GM21360 (cell line): ENCODE results near the gene COL26A1.

Experiments
- ATAC-seq: cut with Tn5 transposase; IDR thresholded peaks from one replicate; pipeline ENCODE4 v1.9.1; 2021; ENCODE audit warnings: mild to moderate bottlenecking, moderate library complexity; ENCODE audit not compliant: unreplicated experiment

Gene COL26A1

DNA sequence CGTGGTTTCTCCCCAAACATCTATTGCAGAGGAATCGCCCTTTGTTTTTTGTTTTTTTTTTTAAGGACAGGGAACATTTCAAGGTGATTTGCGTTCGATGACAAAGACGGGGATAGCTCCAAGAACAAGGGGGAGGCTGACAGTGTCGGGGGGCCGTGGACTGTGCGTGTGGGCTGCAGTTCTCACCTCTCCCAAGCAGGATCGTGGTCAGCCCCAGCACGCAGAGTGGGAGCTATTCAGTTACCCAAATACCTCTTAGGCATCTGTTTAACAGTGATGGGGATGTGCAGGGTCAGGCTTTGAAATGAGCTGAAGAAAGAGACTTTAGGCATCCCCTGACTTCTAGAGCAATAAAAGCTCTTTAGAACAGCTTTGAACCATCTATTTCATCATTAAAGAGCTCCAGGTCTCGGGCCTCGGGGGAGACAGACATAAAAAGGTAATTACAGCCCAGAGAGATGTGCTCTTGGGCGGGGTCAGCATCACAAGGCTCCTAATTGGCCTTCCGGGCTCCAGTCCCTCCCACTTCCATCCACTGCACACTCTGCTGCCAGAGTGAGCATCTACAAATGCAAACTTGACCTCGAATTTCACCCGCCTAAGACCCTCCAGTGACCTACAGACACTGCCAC, 169.2 kb downstream of the COL26A1 start:
- ATAC-seq = no peak

DNA sequence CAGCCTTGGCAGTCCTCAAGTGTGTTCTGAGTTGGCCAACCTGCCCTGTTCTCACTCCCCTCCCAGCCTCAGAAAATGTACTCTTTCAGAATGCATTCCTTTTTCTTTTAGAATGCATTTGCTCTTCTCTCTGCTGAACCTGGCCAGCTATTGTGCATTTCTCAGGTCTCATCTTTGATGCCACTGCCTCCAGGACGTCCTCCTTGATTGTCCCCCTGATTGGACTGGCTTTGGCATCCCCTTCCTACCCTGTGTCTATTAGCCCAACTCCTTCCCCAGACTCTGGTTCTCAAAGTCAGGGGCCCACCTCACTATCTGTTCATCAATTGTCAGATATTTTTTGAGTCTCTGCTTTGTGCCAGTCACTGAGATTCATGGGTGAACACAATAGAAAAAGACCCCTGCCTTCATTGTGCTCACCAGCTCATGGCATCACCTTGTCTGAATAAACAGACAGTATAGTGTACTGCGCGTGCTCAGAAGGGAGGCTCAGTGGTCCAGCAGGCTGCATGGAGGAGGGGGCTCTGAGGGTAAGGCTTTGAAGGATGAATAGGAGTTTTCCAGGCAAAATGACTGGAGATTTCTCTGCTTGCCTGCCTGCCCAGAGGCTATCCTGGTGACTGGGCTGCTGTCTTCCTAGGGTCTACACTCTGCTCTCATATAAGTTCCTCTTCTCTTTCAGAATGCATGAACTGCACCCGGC, 169.9 kb downstream of the COL26A1 start:
- ATAC-seq = no peak

GRCh38 chr7:101533103-101533465, 170.4 kb downstream of the COL26A1 start:
- ATAC-seq = no peak

DNA sequence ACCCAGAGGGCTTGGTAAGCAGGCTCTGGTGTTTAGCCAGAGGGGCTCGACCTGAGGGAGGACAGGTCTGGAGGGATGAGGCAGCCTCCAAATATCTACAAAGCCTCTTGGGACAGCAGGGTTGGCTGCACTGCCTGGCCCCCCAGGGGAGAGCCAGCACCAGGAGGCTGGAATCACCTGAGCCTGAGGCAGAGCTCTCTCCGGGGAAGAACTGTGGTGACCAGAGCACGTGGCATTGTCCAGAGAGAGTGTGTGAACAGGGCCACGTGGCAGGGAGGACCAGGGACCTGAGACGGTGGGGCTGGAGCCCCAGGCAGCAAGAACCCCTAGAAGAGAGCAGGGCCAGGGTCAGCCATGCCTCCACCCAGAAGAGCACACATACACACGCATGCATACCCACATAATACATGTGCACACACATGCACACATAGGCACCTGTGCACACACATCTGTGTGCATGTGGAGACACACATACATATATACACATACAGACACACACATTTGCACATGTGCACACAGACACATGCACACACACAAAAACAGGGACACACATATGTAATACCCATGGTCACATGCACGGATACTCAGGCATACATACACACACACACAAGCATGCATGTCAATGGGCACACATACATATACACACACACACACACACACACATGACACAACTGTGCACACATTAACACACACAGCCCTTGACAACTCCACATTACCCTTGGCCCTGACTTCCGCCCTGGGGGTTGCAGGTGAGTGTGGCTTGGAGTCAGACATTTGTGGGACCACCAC, 171.5 kb downstream of the COL26A1 start:
- ATAC-seq = no peak

- no peak for ATAC-seq
Observed at GRCh38 chr7:101534873-101535272, 172.2 kb downstream of the COL26A1 start.

GRCh38 chr7:101535351-101535751, 172.7 kb downstream of the COL26A1 start:
- no peak for ATAC-seq

GRCh38 chr7:101536232-101536631, 173.6 kb downstream of the COL26A1 start:
- no peak for ATAC-seq

GRCh38 chr7:101536668-101537067, 174.0 kb downstream of the COL26A1 start:
- ATAC-seq = no peak

DNA sequence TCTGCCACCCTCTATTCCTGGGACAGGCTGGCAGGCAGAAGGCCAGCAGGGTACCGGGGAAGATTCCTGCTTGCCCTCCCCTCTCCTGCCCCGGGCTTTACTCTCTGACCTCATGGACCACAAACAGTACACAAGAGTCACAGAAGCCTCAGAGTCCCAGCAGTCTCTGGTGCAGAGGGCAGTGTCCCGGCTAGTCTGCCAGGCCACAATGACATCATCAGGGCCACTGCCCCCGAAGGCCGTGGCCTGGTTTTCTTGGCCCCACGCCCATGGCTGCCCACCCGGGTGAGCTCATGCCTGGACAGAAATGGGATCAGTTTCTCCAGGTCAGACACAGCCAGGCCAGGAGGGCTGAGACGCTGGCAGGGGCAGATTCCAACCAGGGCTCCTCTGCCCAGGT, 174.5 kb downstream of the COL26A1 start:
- no peak for ATAC-seq

DNA sequence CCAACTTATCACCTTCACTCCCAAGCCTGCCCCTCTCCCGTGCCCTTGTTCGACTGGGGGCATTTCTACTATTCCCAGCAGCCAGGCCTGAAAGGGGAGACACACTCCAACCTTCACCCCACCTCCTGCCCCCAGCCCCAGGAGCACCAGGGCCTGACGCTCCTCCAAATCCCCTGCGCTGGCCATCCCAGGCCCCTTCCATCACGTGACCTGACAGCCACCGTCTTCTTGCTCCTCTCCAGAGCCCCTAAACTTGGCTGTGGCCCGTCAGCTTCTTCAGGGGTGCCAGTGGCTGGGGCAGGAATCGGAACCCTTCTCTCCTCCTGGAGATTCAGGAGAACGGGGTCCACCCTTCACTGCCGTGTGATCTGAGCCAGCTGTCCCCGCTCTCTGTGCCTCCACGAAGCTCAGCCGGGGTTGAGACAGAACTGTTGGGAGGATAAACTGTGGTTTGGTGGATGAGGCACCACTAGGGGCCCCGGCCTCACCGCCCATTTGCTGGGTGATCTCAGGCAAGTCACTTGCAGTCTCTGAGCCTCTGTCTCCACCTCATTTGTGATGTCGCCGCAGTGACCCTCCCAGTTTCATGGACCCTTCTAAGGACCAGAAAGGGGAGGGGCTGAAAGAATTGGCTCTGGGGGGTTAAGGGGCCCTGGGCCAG, 175.4 kb downstream of the COL26A1 start:
- no peak for ATAC-seq

- ATAC-seq = no peak
Observed at GRCh38 chr7:101538596-101539459, 176.2 kb downstream of the COL26A1 start.

DNA sequence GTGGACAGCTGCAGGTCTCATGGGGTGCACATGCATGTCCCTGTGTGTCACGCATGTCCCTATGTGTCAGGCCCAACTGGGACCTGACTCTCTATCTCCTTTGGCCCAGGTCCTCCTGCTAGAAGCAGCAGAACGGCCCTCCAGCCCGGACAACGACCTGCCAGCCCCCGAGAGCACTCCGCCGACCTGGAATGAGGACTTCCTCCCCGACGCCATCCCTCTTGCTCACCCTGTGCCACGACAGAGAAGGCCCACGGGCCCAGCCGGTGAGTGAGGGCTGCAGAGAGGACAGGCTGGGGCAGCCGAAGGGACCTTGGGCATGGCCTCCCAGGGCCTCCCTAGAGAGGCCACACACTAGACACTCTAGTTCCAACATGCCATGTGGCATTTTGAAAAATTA, 177.1 kb downstream of the COL26A1 start:
- no peak for ATAC-seq

GRCh38 chr7:101542527-101543241, 180.0 kb downstream of the COL26A1 start:
- no peak for ATAC-seq

GRCh38 chr7:101543242-101543766, 180.6 kb downstream of the COL26A1 start:
- no peak for ATAC-seq

DNA sequence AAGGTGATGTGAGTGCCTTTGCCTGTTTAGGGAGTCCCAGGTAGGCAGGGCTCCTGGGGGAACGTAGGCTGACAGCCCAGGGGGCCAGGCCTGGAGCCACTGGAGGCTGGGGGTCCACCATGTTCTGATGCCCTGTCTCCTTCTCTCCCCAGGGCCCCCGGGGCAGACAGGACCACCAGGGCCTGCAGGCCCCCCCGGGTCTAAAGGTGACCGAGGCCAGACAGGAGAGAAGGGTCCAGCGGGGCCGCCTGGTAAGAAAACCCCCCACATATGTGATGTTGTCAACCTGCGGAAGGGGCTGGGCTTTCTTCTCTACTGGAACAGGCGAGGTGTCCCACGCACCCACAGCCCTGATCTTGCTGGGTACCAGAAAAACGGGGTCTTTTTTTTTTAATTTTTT, 181.2 kb downstream of the COL26A1 start:
- ATAC-seq = no peak

DNA sequence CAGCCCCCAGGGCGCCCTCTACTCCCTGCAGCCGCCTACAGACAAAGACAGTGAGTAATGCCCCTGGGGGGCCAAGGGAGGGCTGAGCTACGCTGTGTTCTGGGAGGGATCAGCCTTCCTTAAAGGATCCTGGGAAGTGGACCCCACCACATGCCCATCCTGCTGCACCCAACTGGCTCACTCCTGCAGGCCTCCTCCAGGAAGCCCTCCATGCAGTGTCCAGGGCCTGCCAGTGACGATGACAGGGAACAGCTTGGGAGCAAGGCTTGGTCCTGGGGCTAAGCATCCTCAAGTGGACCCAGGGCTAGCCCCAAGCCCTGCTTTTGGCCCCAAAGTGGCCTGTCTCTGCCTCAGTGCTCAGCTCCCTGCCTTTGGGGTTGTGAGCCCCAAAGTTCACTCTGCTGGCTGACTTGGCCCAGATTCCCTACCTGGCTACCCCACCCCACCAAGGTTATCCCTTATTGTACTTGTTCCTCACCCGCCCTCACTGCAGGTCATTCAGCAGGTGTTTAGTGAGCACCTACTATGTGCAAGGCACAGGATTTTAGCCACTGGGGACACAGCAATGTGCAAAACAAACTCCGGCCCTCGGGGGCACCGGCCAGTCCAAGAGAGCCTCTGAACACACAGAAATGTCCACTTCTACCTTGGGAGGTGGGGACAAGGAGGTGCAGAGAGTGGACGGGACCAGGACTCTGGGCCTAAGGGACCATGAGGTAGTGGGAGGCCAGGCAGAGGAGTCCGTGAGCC, 182.9 kb downstream of the COL26A1 start:
- no peak for ATAC-seq

DNA sequence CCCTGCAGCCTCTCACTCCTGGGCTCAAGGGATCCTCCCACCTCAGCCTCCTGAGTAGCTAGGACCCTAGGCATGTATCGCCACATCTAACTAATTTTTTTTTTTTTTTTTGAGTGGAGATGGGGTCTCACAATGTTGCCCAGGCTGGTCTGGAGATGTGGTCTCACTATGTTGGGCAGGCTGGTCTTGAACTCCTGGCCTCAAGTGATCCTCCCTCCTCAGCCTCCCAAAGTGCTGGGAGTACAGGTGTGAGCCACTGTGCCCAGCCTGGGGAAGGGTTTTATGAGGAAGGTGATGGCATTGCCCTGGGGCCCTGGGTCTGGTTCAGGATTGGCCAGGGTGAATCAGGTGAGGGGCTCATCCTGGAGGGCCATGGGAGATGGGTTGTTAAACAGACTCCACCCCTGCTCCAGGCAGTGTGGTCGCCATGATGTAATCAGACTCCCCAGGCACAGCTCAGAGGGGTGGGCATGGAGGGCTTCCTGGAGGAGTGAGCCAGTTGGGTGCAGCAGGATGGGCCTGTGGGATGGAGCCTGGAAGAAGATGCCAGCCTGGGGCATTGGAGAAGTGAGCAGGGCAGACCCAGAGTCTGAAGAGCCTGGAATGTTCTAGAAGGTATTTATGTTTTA, 183.7 kb downstream of the COL26A1 start:
- ATAC-seq = no peak
